Astrocyte (in vitro differentiated cells and primary cell): ENCODE results near the gene ASB18.

Experiments
- EZH2 ChIP-seq: IDR thresholded peaks from 2 replicates; pipeline ENCODE4 v1.6.1; 2012; ENCODE audit warnings: mild to moderate bottlenecking, low read length, inconsistent platforms; ENCODE audit not compliant: insufficient read depth
- TF ChIP-seq, protein P1 (sequence below): IDR thresholded peaks from 2 replicates; pipeline ENCODE4 v1.5.1; 2011; ENCODE audit warnings: low read depth, mild to moderate bottlenecking, inconsistent platforms, low read length, moderate library complexity; ENCODE audit not compliant: insufficient read depth

DNA sequence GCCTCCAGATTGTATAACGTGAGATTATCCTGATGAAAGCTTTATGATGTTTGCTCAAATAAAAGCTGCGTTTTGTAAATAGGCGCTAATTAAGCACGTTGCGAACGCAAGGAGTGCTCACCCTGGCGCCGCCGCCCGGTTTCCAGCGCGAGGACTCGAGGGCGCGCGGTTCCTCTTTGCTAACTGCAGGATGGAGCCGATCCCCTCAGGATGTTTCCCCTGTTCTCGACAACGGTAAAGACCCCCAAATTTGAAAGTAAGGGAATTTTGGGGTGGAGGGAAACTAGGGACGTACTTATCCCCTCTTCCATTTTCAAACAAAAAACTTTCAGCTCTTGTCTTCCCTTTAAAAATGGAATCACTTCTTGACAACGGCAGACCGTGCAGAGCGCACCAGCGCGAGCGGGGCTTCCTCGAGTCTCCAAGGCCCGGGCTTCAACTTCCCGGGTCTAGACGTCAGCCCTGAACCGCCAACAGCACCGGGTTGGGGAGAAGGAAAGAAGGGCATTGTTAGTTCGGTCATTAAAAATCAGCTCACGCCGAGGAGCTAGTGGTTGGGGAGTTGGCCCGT is 95.0 kb downstream of the ASB18 start:
- TF ChIP-seq, protein P1, sequence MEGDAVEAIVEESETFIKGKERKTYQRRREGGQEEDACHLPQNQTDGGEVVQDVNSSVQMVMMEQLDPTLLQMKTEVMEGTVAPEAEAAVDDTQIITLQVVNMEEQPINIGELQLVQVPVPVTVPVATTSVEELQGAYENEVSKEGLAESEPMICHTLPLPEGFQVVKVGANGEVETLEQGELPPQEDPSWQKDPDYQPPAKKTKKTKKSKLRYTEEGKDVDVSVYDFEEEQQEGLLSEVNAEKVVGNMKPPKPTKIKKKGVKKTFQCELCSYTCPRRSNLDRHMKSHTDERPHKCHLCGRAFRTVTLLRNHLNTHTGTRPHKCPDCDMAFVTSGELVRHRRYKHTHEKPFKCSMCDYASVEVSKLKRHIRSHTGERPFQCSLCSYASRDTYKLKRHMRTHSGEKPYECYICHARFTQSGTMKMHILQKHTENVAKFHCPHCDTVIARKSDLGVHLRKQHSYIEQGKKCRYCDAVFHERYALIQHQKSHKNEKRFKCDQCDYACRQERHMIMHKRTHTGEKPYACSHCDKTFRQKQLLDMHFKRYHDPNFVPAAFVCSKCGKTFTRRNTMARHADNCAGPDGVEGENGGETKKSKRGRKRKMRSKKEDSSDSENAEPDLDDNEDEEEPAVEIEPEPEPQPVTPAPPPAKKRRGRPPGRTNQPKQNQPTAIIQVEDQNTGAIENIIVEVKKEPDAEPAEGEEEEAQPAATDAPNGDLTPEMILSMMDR = no peak
- TF ChIP-seq EZH2 = peak; percentile 7
